NCI-H510A (cell line): ENCODE data around the gene UBASH3B.

Experiments
- DNase-seq: peaks from one replicate; lab custom pipeline; 2025; lab: John Stamatoyannopoulos, UW

UBASH3B gene

GRCh38 chr11:122647736-122648275, 7.7 kb upstream of the UBASH3B start:
- no peak for DNase-seq

- DNase-seq: no peak
These were observed 6.4 kb upstream of the UBASH3B start for GRCh38 chr11:122649116-122649515.

GRCh38 chr11:122650619-122651018, 4.9 kb upstream of the UBASH3B start:
- no peak for DNase-seq

GRCh38 chr11:122652495-122652894, 3.0 kb upstream of the UBASH3B start:
- no peak for DNase-seq

- no peak for DNase-seq
These were observed 1.5 kb upstream of the UBASH3B start for GRCh38 chr11:122653916-122654585.

- DNase-seq: no peak
These were observed 630 bp downstream of the UBASH3B start for GRCh38 chr11:122656073-122656630.

- DNase-seq: no peak
These were observed 1.1 kb downstream of the UBASH3B start for GRCh38 chr11:122656631-122657101.

GRCh38 chr11:122659676-122660554, 4.4 kb downstream of the UBASH3B start:
- DNase-seq: no peak

- no peak for DNase-seq
These were observed 5.8 kb downstream of the UBASH3B start for GRCh38 chr11:122661182-122661945.

GRCh38 chr11:122663056-122663740, 7.7 kb downstream of the UBASH3B start:
- no peak for DNase-seq

- no peak for DNase-seq
These were observed 8.2 kb downstream of the UBASH3B start for GRCh38 chr11:122663764-122664163.

GRCh38 chr11:122664188-122664587, 8.7 kb downstream of the UBASH3B start:
- DNase-seq: no peak

GRCh38 chr11:122665861-122666260, 10.3 kb downstream of the UBASH3B start:
- no peak for DNase-seq

- DNase-seq: no peak
These were observed 11.2 kb downstream of the UBASH3B start for GRCh38 chr11:122666743-122667142.

GRCh38 chr11:122668562-122669090, 13.1 kb downstream of the UBASH3B start:
- DNase-seq: no peak

GRCh38 chr11:122670131-122670530, 14.6 kb downstream of the UBASH3B start:
- DNase-seq: no peak

- no peak for DNase-seq
These were observed 15.9 kb downstream of the UBASH3B start for GRCh38 chr11:122671400-122671891.

- DNase-seq: no peak
These were observed 17.4 kb downstream of the UBASH3B start for GRCh38 chr11:122672892-122673291.

- DNase-seq: no peak
These were observed 18.2 kb downstream of the UBASH3B start for GRCh38 chr11:122673701-122674100.

- no peak for DNase-seq
These were observed 21.1 kb downstream of the UBASH3B start for GRCh38 chr11:122676638-122677037.

- DNase-seq: no peak
These were observed 21.7 kb downstream of the UBASH3B start for GRCh38 chr11:122677256-122677655.
